MCF 10A (cell line): ENCODE results near the gene GAS6. TPM values are rescaled to one million over a fixed set of nuclear protein-coding genes. Genes with fewer than 3 reads are reported as not detected.

Source experiments
- BruUV-seq: library from RNA; stranded (reverse); fragments of 400-500 nt; replicated peaks from 2 replicates; lab custom pipeline; 2021; lab: Mats Ljungman, UMichigan
- CTCF ChIA-PET: fragments of 300-600 bp; sonication (Branson Sonifier 250); formaldehyde crosslinking; extraction: SDS; loops from one replicate; lab custom pipeline; 2021; ENCODE audit warnings: antibody characterized with exemption, inconsistent platforms; lab: Yijun Ruan, JAX
- POLR2A ChIA-PET: fragments of 300-600, 350-650 bp; sonication (Branson Sonifier 250); formaldehyde crosslinking; extraction: SDS; loops from one replicate; lab custom pipeline; 2020; ENCODE audit warnings: antibody characterized with exemption, inconsistent platforms; lab: Yijun Ruan, JAX
- DNase-seq: peaks from one replicate; pipeline ENCODE4 v3.0.0-alpha.2; 2018; ENCODE audit not compliant: unreplicated experiment
- H3K27ac Mint-ChIP-seq: one replicate; pipeline ENCODE4 v1.8.0; 2022; ENCODE audit warnings: mild to moderate bottlenecking, low read depth, mixed read lengths; ENCODE audit not compliant: unreplicated experiment
- H3K27me3 Mint-ChIP-seq: one replicate; pipeline ENCODE4 v1.8.0; 2022; ENCODE audit warnings: mixed read lengths; ENCODE audit not compliant: insufficient read depth, unreplicated experiment
- H3K36me3 Mint-ChIP-seq: one replicate; pipeline ENCODE4 v1.8.0; 2022; ENCODE audit warnings: mild to moderate bottlenecking, moderate library complexity, mixed read lengths; ENCODE audit not compliant: insufficient read depth, unreplicated experiment
- H3K4me1 Mint-ChIP-seq: one replicate; pipeline ENCODE4 v1.8.0; 2022; ENCODE audit warnings: mixed read lengths; ENCODE audit not compliant: insufficient read depth, unreplicated experiment
- H3K4me3 Mint-ChIP-seq: one replicate; pipeline ENCODE4 v1.8.0; 2022; ENCODE audit warnings: mild to moderate bottlenecking, moderate library complexity, mixed read lengths; ENCODE audit not compliant: unreplicated experiment
- H3K9me3 Mint-ChIP-seq: one replicate; pipeline ENCODE4 v1.8.0; 2022; ENCODE audit warnings: mixed read lengths; ENCODE audit not compliant: unreplicated experiment
- CTCF ChIP-seq: fragments of 200-600 bp; IDR thresholded peaks from one replicate; pipeline ENCODE4 v1.8.0; 2022; ENCODE audit warnings: antibody characterized with exemption, mild to moderate bottlenecking; ENCODE audit not compliant: unreplicated experiment
- intact Hi-C: fragments of 100-400 bp; cut with micrococcal nuclease; formaldehyde crosslinking; loops from 2 replicates; pipeline ENCODE4 v1.14.1; 2022
- total RNA-seq: library from RNA; stranded (reverse); gene quantifications from 2 replicates; pipeline ENCODE4 v1.2.3, GENCODE V29; 2022

The GAS6 gene
- total RNA-seq, 1 experiment from 2014 or later = 92.3 TPM

GRCh38 chr13:113855012-113855921, 8.6 kb downstream of the GAS6 start:
- intact Hi-C loops = no loop called here
- no peak overlapping the region for H3K27ac Mint-ChIP-seq
- peaks cover 8% of the 10 kb centered on the region for H3K36me3 Mint-ChIP-seq
- H3K9me3 Mint-ChIP-seq = no peaks in the 10 kb centered on the region
- TF ChIP-seq CTCF = no peak
- POLR2A ChIA-PET = no interaction called here
- H3K27me3 Mint-ChIP-seq = no peaks in the 10 kb centered on the region
- no TSS peak for BruUV-seq
- H3K4me3 Mint-ChIP-seq = no peak overlapping the region
- CTCF ChIA-PET = interaction anchor here (1.5 kb wide), 1 partner anchor 8 kb away, joined by 5 read pairs; no protein-coding TSS in a partner anchor
- DNase-seq = no peak
- peaks cover 21% of the 10 kb centered on the region for H3K4me1 Mint-ChIP-seq

GRCh38 chr13:113854238-113855011, 9.5 kb downstream of the GAS6 start:
- H3K9me3 Mint-ChIP-seq = no peaks in the 10 kb centered on the region
- H3K27ac Mint-ChIP-seq = peak overlapping the region; percentile 40
- TF ChIP-seq CTCF = no peak
- no peaks in the 10 kb centered on the region for H3K27me3 Mint-ChIP-seq
- H3K4me1 Mint-ChIP-seq = peaks cover 13% of the 10 kb centered on the region
- no peak overlapping the region for H3K4me3 Mint-ChIP-seq
- peaks cover 6% of the 10 kb centered on the region for H3K36me3 Mint-ChIP-seq
- ChIA-PET CTCF (no interaction called here), POLR2A (interaction anchor here (1.0 kb wide), 1 partner anchor 382 kb away, joined by 3 read pairs; no protein-coding TSS in a partner anchor)
- intact Hi-C loops = no loop called here
- BruUV-seq = no TSS peak
- no peak for DNase-seq

GRCh38 chr13:113853518-113854237, 10.2 kb downstream of the GAS6 start:
- BruUV-seq = no TSS peak
- Mint-ChIP-seq H3K9me3 (no peaks in the 10 kb centered on the region), H3K4me1 (peaks cover 8% of the 10 kb centered on the region), H3K27me3 (no peaks in the 10 kb centered on the region), H3K27ac (peak overlapping the region; percentile 40), H3K4me3 (no peak overlapping the region), H3K36me3 (peaks cover 6% of the 10 kb centered on the region)
- no peak for TF ChIP-seq CTCF
- DNase-seq = no peak
- ChIA-PET POLR2A (interaction anchor here (1.0 kb wide), 1 partner anchor 383 kb away, joined by 3 read pairs; no protein-coding TSS in a partner anchor), CTCF (no interaction called here)
- intact Hi-C loops = no loop called here
